GM19438 (cell line): ENCODE results near the gene MIPEP.
"Not testable (repeated sequence)": the region's sequence is repeated elsewhere in the genome, so short reads cannot be mapped to it uniquely, and the experiment has no call there.

ENCODE experiments used
- ATAC-seq: cut with Tn5 transposase; IDR thresholded peaks from one replicate; pipeline ENCODE4 v1.9.1; 2021; ENCODE audit warnings: low read depth; ENCODE audit not compliant: unreplicated experiment

The MIPEP gene

GRCh38 chr13:23751195-23751594, 138.0 kb downstream of the MIPEP start:
- no peak for ATAC-seq

GRCh38 chr13:23750383-23751121, 138.6 kb downstream of the MIPEP start:
- no peak for ATAC-seq

- ATAC-seq = no peak
Observed at GRCh38 chr13:23749288-23749873, 139.8 kb downstream of the MIPEP start.

DNA sequence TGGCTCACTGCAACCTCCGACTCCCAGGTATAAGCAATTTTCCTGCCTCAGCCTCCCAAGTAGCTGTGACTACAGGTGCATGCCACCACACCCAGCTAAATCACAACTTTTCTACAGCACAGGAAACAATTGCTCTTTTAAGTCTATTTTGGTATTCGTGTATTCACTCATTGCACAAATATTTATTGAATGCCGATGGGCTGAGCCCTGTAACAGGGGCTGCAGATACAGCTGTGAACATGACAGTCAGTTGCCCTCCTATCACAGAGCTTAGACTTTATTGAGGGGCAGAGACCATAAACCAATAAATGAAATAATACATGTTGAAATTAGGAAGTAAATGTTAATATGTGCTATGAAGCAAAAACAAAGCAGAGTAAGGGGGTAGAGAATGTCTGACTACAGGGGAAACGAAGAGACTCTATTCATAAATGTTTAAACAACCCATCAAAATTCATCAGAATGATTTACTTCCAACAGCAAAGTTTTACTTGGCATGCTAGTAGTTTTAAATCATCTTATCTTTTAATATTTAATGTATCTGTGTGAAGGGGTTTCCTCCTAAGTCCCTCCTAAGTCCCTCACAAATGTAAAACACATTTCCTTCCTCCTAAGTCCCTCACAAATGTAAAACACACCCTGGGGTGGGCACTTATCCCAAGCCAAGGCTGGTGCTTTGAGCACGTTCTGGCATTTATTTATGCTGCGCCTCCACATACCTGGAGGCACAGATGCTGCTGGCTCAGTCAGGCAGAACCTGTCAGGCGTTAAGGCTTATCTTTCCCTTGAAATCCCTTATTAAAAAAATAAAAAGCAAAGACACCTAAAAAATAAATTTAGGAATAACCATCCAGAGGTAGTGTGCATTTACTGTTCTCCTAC, 140.8 kb downstream of the MIPEP start:
- ATAC-seq = no peak

GRCh38 chr13:23746141-23746540, 143.1 kb downstream of the MIPEP start:
- not testable (repeated sequence) for ATAC-seq

- ATAC-seq = no peak
Observed at GRCh38 chr13:23744315-23744714, 144.9 kb downstream of the MIPEP start.

- ATAC-seq = no peak
Observed at GRCh38 chr13:23743278-23744076, 145.7 kb downstream of the MIPEP start.

- no peak for ATAC-seq
Observed at GRCh38 chr13:23741879-23742510, 147.2 kb downstream of the MIPEP start.

- ATAC-seq = no peak
Observed at GRCh38 chr13:23740002-23740401, 149.2 kb downstream of the MIPEP start.

DNA sequence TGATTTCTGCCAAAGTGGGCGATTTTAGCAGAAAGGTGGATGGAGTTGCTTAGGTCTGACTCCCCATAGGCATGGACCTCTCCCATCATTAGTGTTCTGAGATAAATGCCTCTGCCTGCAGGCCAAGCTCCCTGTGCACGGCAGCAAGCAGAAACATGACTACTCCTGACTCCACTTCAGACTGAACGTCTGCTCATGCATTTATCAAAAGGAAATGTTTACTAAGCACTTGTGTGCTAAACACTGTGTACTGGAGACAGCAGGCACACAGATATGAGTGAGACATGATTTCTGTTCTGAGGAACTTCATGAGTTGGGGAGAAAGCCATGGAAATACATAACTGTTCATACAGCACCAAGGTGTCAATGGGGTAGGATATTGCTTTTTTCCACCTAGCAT, 149.6 kb downstream of the MIPEP start:
- no peak for ATAC-seq

GRCh38 chr13:23736541-23736940, 152.7 kb downstream of the MIPEP start:
- ATAC-seq = no peak

DNA sequence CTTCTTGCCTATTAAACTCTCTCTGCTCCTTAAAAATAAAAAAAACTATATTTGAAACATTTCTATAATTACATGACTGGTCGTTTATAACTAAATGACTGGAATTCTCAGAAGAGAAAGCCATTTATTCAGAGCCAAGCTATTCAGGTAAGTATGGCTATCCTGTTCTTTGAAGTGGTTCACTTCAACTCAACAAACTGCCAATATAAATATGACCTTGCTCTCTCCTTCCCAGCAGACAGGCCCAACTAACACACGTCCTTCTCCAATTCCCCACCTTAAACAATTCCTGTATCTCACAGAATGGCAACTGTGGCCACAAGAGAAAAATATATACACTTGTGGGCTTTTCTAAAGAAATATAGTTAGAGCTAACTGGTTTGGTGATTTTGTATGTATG, 153.9 kb downstream of the MIPEP start:
- no peak for ATAC-seq

DNA sequence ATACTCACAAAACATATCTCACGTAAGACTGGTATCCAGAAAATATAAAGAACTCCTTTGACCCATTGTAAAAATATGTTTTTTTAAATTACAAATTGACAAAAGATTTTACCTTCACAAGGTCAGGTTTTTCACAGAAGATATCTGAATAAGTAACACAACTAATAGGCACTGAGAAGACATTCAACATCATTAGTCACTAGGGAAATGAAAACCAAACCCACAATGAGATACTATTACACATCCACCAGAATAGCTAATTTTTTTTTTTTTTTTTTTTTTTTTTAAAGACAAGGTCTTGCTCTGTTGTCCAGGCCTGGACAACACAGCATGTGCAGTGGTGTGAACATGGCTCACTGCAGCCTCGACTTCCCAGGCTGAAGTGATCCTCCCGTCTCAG, 157.5 kb downstream of the MIPEP start:
- no peak for ATAC-seq

DNA sequence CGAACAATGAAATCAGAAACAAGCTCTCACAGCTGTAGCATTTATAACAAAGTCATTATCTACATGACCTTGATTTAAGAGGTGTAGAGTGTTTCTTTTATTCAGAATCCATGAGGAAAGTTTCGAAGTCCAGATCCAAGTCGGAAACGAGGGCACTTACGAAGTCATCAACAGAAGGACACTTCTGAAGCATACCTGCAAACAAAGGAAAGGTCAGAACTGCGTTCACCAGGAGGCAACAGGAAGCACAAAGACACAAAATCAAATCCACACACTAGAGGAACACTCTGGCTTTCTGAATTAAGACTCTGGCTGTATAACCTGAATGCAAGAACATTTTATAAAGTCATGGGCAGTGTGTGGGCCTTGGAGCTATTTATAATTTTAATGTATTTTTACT, 158.9 kb downstream of the MIPEP start:
- ATAC-seq = no peak

DNA sequence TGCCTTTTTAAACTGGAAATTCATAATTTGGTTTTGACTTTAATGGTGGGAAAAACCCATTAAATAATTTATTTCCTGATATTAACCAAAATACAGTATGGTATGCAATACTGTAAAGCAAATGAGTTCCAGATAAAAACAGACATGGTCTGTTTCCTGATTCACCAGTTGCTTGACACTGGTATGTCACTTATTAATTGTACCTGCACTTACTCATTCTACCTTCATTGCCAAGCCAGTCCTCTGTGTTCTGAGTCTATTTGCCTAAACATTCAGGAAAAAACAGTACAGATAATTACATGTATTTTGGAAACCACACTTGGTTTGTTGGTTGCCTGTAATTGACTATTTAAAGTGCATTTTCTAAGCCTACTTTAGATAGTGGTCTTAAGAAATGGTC, 159.7 kb downstream of the MIPEP start:
- ATAC-seq = no peak

DNA sequence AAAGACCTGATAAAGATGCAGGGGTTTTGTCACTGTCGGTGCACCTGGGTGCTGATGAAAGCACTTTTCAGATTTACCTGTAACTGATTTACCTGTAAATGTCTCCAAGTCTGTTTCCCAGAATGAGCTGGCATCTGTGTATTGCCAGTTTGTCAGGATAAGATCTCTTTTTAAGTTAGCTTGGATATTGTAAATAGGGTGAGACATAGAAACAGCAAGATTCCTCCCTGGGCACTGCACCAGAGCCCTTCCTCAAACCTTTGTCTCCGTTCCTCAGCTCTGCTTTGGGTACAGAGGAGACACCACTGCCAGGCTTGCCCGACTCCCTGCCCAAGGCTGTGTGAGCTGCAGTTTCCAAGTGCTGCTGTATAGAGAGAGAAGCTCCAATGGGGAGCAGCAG, 160.4 kb downstream of the MIPEP start:
- ATAC-seq = no peak

GRCh38 chr13:23725922-23726321, 163.3 kb downstream of the MIPEP start:
- ATAC-seq = no peak

DNA sequence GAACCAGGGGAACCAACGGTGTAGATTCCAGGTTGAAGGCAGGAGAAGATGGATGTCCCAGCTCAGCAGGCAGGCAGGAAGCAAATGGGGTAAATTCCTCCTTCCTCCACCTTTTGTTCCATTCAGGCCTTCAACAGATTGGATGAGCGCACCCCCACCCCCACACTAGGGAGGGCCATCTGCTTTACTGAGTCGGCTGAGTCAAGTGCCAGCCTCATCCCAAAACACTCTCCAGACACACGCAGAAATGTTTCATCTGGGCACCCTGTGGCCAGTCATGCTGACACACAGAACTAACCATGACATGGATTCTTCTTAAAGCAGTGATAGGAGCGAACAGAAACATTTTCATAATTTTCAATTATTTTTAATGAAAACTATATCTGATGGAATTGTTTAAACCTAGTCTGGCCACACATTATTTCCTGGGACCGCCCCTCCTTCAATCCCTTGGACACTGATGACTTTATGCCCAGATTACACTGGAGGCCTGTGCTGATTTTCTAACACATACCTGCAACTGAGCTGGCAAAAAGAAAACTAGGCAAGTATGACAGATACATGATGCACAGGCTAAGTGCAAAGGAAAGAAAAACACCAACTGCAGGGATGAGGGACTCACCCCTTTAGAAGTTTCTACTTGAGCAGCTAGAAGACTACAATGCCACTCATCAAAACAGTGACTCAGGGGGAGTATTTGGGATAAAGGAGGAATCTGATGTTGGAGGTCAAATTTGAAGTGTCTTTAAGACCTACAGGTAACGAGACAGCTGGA, 164.8 kb downstream of the MIPEP start:
- ATAC-seq = no peak

DNA sequence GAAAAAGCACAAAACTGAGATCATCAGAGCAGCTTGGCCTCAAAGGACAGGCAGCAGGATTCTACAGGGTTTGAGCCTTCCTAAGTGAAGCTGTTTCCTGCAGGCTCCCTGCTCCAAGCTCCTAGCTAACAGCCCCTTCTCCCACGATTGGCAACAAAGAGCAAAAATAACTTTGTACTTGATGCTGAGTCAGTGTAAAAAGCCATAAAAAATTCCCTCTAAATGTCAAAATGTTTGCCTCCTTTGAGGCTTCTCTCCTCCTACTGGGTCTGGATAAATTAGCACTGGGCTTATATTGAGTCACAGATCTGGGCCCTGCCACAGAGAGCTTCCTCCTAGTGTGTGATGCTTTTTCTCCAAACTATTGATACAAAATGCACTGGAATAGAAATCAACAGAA, 165.7 kb downstream of the MIPEP start:
- no peak for ATAC-seq
